Loucy (cell line): ENCODE data around the gene CYSRT1.

Experiments
- H2AFZ ChIP-seq: fragments of 200-600 bp; sonication (generic); 2 replicates; pipeline ENCODE4 v1.6.0; 2016; ENCODE audit warnings: antibody characterized with exemption, mild to moderate bottlenecking, low read length, moderate library complexity
- H3F3A ChIP-seq: fragments of 200-600 bp; 2 replicates; pipeline ENCODE4 v1.6.0; 2016; ENCODE audit warnings: antibody characterized with exemption, low read depth, mild to moderate bottlenecking
- H3K27me3 ChIP-seq: fragments of 200-600 bp; sonication (generic); 2 replicates; pipeline ENCODE4 v1.6.1; 2014; ENCODE audit warnings: low read length, mild to moderate bottlenecking; ENCODE audit not compliant: insufficient read depth, poor library complexity, severe bottlenecking
- H3K36me3 ChIP-seq: fragments of 200-600 bp; sonication (generic); 2 replicates; pipeline ENCODE4 v1.6.1; 2016; ENCODE audit warnings: low read length; ENCODE audit not compliant: insufficient read depth
- H3K4me1 ChIP-seq: fragments of 200-600 bp; sonication (generic); 2 replicates; pipeline ENCODE4 v1.5.1; 2014; ENCODE audit warnings: low read length, mild to moderate bottlenecking; ENCODE audit not compliant: insufficient read depth, poor library complexity, severe bottlenecking
- H3K4me2 ChIP-seq: fragments of 200-600 bp; sonication (generic); 2 replicates; pipeline ENCODE4 v1.6.0; 2014; ENCODE audit warnings: antibody characterized with exemption, low read length, low read depth, mild to moderate bottlenecking; ENCODE audit not compliant: poor library complexity, severe bottlenecking
- H3K4me3 ChIP-seq: fragments of 200-600 bp; sonication (generic); 2 replicates; pipeline ENCODE4 v1.5.1; 2014; ENCODE audit warnings: low read length, mild to moderate bottlenecking, mixed read lengths; ENCODE audit not compliant: poor library complexity, severe bottlenecking
- H3K79me2 ChIP-seq: fragments of 200-600 bp; sonication (generic); 2 replicates; pipeline ENCODE4 v1.6.1; 2014; ENCODE audit warnings: low read length; ENCODE audit not compliant: insufficient read depth
- H3K9ac ChIP-seq: fragments of 200-600 bp; sonication (generic); 2 replicates; pipeline ENCODE4 v1.6.0; 2014; ENCODE audit warnings: mild to moderate bottlenecking, low read depth, low read length, moderate library complexity; ENCODE audit not compliant: poor library complexity, severe bottlenecking
- H3K9me2 ChIP-seq: fragments of 200-600 bp; sonication (generic); replicated peaks from 2 replicates; pipeline ENCODE4 v1.6.1; 2016; ENCODE audit warnings: low read depth, low read length, mixed read lengths
- H3K9me3 ChIP-seq: fragments of 200-600 bp; sonication (generic); 2 replicates; pipeline ENCODE4 v1.6.1; 2014; ENCODE audit warnings: mild to moderate bottlenecking, antibody characterized with exemption, low read length, low read depth; ENCODE audit not compliant: insufficient read depth
- H4K20me1 ChIP-seq: fragments of 200-600 bp; sonication (generic); 2 replicates; pipeline ENCODE4 v1.6.0; 2014; ENCODE audit warnings: antibody characterized with exemption, low read length, mild to moderate bottlenecking; ENCODE audit not compliant: insufficient read depth, poor library complexity, severe bottlenecking
- EZH2phosphoT487 ChIP-seq: fragments of 200-600 bp; IDR thresholded peaks from 2 replicates; pipeline ENCODE4 v1.6.1; 2018; ENCODE audit warnings: antibody characterized with exemption, mild to moderate bottlenecking, moderate library complexity, borderline replicate concordance
- TF ChIP-seq, protein P1 (sequence below): fragments of 200-600 bp; sonication (generic); conservative IDR thresholded peaks from 2 replicates; pipeline ENCODE4 v1.5.1; 2014; ENCODE audit warnings: mild to moderate bottlenecking, antibody characterized with exemption, low read length

Gene CYSRT1

GRCh38 chr9:137227853-137228505 is 3.0 kb downstream of the CYSRT1 start:
- H3K4me1 ChIP-seq, result peaks cover 16% of the 10 kb centered on the region
- no peak overlapping the region for H3K9ac ChIP-seq
- no peaks in the 10 kb centered on the region for H3K36me3 ChIP-seq
- H3K27me3 ChIP-seq, result no peaks in the 10 kb centered on the region
- H3F3A ChIP-seq, result no peaks in the 10 kb centered on the region
- H3K4me3 ChIP-seq, result no peak overlapping the region
- H3K4me2 ChIP-seq, result no peak overlapping the region
- H2AFZ ChIP-seq, result no peak overlapping the region
- no peaks in the 10 kb centered on the region for H3K79me2 ChIP-seq
- no peaks in the 10 kb centered on the region for H3K9me2 ChIP-seq
- H4K20me1 ChIP-seq, result no peaks in the 10 kb centered on the region
- TF ChIP-seq, protein P1, sequence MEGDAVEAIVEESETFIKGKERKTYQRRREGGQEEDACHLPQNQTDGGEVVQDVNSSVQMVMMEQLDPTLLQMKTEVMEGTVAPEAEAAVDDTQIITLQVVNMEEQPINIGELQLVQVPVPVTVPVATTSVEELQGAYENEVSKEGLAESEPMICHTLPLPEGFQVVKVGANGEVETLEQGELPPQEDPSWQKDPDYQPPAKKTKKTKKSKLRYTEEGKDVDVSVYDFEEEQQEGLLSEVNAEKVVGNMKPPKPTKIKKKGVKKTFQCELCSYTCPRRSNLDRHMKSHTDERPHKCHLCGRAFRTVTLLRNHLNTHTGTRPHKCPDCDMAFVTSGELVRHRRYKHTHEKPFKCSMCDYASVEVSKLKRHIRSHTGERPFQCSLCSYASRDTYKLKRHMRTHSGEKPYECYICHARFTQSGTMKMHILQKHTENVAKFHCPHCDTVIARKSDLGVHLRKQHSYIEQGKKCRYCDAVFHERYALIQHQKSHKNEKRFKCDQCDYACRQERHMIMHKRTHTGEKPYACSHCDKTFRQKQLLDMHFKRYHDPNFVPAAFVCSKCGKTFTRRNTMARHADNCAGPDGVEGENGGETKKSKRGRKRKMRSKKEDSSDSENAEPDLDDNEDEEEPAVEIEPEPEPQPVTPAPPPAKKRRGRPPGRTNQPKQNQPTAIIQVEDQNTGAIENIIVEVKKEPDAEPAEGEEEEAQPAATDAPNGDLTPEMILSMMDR, result no peak
- no peak for TF ChIP-seq EZH2phosphoT487
- no peaks in the 10 kb centered on the region for H3K9me3 ChIP-seq

DNA sequence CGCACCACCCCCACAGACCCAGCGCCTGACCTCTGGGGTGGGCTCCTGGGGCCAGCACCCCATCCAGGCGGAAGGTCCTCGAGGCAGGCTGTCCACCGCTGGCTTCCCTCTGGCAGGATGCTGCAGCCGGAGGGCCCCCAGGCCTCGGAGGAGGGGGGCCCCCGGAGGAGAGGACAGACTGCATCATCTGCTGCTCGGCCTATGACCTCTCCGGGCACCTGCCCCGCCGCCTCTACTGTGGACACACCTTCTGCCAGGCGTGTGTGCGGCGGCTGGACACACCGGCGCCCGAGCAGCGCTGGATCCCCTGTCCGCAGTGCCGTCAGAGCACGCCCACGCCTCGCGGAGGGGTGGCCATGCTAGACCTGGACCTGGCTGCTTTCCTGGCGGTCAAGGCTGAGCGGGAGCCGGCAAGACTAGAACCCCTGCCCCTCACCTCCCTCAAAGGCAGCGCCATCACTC is 3.6 kb downstream of the CYSRT1 start:
- H3K27me3 ChIP-seq, result no peaks in the 10 kb centered on the region
- H2AFZ ChIP-seq, result no peak overlapping the region
- H3K9ac ChIP-seq, result no peak overlapping the region
- H3K4me3 ChIP-seq, result no peak overlapping the region
- TF ChIP-seq, protein P1, result no peak
- no peak for TF ChIP-seq EZH2phosphoT487
- no peaks in the 10 kb centered on the region for H3K36me3 ChIP-seq
- H3K4me2 ChIP-seq, result no peak overlapping the region
- H3K4me1 ChIP-seq, result peaks cover 15% of the 10 kb centered on the region
- no peaks in the 10 kb centered on the region for H3F3A ChIP-seq
- no peaks in the 10 kb centered on the region for H4K20me1 ChIP-seq
- no peaks in the 10 kb centered on the region for H3K79me2 ChIP-seq
- H3K9me3 ChIP-seq, result no peaks in the 10 kb centered on the region
- H3K9me2 ChIP-seq, result no peaks in the 10 kb centered on the region

- H3K9me3 ChIP-seq, result no peaks in the 10 kb centered on the region
- no peaks in the 10 kb centered on the region for H3K36me3 ChIP-seq
- H4K20me1 ChIP-seq, result no peaks in the 10 kb centered on the region
- H3K4me1 ChIP-seq, result peaks cover 9% of the 10 kb centered on the region
- H3K79me2 ChIP-seq, result no peaks in the 10 kb centered on the region
- H3K9me2 ChIP-seq, result no peaks in the 10 kb centered on the region
- H3K27me3 ChIP-seq, result no peaks in the 10 kb centered on the region
- no peak overlapping the region for H3K9ac ChIP-seq
- H3K4me3 ChIP-seq, result no peak overlapping the region
- H3K4me2 ChIP-seq, result no peak overlapping the region
- H3F3A ChIP-seq, result no peaks in the 10 kb centered on the region
- TF ChIP-seq EZH2phosphoT487, result no peak
- TF ChIP-seq, protein P1, result no peak
- H2AFZ ChIP-seq, result no peak overlapping the region
Measured at GRCh38 chr9:137228968-137229896, 4.3 kb downstream of the CYSRT1 start.
